WTC11 (cell line): Measurements from ENCODE around the gene RIOX2.

Experiments used
- ATF3 ChIP-seq: sonication (generic); formaldehyde crosslinking; conservative IDR thresholded peaks from 2 replicates; pipeline ENCODE4 v1.8.1; 2022; ENCODE audit warnings: mild to moderate bottlenecking, missing genetic modification reagents
- CREB1 ChIP-seq: sonication (generic); formaldehyde crosslinking; IDR thresholded peaks from 2 replicates; pipeline ENCODE4 v1.8.0; 2023; ENCODE audit warnings: mild to moderate bottlenecking, missing genetic modification reagents
- CREM ChIP-seq: sonication (generic); formaldehyde crosslinking; IDR thresholded peaks from 2 replicates; pipeline ENCODE4 v1.8.1; 2022; ENCODE audit warnings: mild to moderate bottlenecking, missing genetic modification reagents, moderate library complexity
- E2F1 ChIP-seq: sonication (generic); formaldehyde crosslinking; IDR thresholded peaks from 2 replicates; pipeline ENCODE4 v1.8.0; 2022; ENCODE audit warnings: mild to moderate bottlenecking, missing genetic modification reagents
- FOXP1 ChIP-seq: sonication (generic); formaldehyde crosslinking; IDR thresholded peaks from 2 replicates; pipeline ENCODE4 v1.8.0; 2022; ENCODE audit warnings: missing genetic modification reagents, mild to moderate bottlenecking, moderate library complexity, borderline replicate concordance
- JUN ChIP-seq: sonication (generic); formaldehyde crosslinking; IDR thresholded peaks from 2 replicates; pipeline ENCODE4 v1.8.0; 2023; ENCODE audit warnings: mild to moderate bottlenecking, missing genetic modification reagents
- NFYB ChIP-seq: sonication (generic); formaldehyde crosslinking; conservative IDR thresholded peaks from 2 replicates; pipeline ENCODE4 v1.8.0; 2022; ENCODE audit warnings: low read depth, missing genetic modification reagents
- SMAD4 ChIP-seq: sonication (generic); formaldehyde crosslinking; IDR thresholded peaks from 2 replicates; pipeline ENCODE4 v1.8.0; 2022; ENCODE audit warnings: mild to moderate bottlenecking, missing genetic modification reagents
- ZNF263 ChIP-seq: sonication (generic); formaldehyde crosslinking; IDR thresholded peaks from 2 replicates; pipeline ENCODE4 v1.8.1; 2022; ENCODE audit warnings: low read depth, mild to moderate bottlenecking, moderate library complexity, missing genetic modification reagents
- TF ChIP-seq, protein P1 (sequence below): fragments of 200-600 bp; IDR thresholded peaks from 2 replicates; pipeline ENCODE4 v1.8.0; 2022; ENCODE audit warnings: antibody characterized with exemption
- TF ChIP-seq, protein P2 (sequence below): sonication (generic); formaldehyde crosslinking; IDR thresholded peaks from 2 replicates; pipeline ENCODE4 v1.8.0; 2022; ENCODE audit warnings: mild to moderate bottlenecking, missing genetic modification reagents

GRCh38 chr3:97937205-97937604 is 35.0 kb downstream of the RIOX2 start:
- TF ChIP-seq, protein P1, sequence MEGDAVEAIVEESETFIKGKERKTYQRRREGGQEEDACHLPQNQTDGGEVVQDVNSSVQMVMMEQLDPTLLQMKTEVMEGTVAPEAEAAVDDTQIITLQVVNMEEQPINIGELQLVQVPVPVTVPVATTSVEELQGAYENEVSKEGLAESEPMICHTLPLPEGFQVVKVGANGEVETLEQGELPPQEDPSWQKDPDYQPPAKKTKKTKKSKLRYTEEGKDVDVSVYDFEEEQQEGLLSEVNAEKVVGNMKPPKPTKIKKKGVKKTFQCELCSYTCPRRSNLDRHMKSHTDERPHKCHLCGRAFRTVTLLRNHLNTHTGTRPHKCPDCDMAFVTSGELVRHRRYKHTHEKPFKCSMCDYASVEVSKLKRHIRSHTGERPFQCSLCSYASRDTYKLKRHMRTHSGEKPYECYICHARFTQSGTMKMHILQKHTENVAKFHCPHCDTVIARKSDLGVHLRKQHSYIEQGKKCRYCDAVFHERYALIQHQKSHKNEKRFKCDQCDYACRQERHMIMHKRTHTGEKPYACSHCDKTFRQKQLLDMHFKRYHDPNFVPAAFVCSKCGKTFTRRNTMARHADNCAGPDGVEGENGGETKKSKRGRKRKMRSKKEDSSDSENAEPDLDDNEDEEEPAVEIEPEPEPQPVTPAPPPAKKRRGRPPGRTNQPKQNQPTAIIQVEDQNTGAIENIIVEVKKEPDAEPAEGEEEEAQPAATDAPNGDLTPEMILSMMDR: no peak
- TF ChIP-seq NFYB (CRISPR knock-in tag) (no peak), CREM (CRISPR knock-in tag) (no peak), E2F1 (CRISPR knock-in tag) (no peak), ZNF263 (CRISPR knock-in tag) (no peak), SMAD4 (CRISPR knock-in tag) (no peak), FOXP1 (CRISPR knock-in tag) (no peak), CREB1 (CRISPR knock-in tag) (no peak), ATF3 (CRISPR knock-in tag) (no peak), JUN (CRISPR knock-in tag) (no peak)
- TF ChIP-seq, protein P2, sequence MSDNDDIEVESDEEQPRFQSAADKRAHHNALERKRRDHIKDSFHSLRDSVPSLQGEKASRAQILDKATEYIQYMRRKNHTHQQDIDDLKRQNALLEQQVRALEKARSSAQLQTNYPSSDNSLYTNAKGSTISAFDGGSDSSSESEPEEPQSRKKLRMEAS: no peak
